PC-3 (cell line): ENCODE results near the gene TDRD7. TPM values are rescaled to one million over a fixed set of nuclear protein-coding genes. Genes with fewer than 3 reads are reported as not detected.
A peak's percentile ranks its signal among the peaks of the same experiment; 100 is the strongest.

ENCODE experiments used
- ATAC-seq: fragments of 200-7000 bp; cut with Tn5 transposase; 2 replicates; pipeline ENCODE4 v1.9.1; 2020; ENCODE audit warnings: mild to moderate bottlenecking, moderate library complexity
- Bru-seq: library from RNA; stranded (reverse); fragments of 400-500 nt; gene quantifications from one replicate; lab custom pipeline; 2021; lab: Mats Ljungman, UMichigan
- BruChase-seq, 2 experiments: library from RNA; stranded (reverse); fragments of 400-500 nt; gene quantifications; one replicate each; lab custom pipeline; 2021; lab: Mats Ljungman, UMichigan
- BruUV-seq: library from RNA; stranded (reverse); fragments of 400-500 nt; replicated peaks from 2 replicates; lab custom pipeline; 2021; lab: Mats Ljungman, UMichigan
- CTCF ChIA-PET: fragments of 300-600 bp; sonication (Branson Sonifier 250); formaldehyde crosslinking; loops from one replicate; lab custom pipeline; 2022; ENCODE audit warnings: antibody characterized with exemption; lab: Charles Lee
- POLR2A ChIA-PET: fragments of 300-600 bp; sonication (Branson Sonifier 250); formaldehyde crosslinking; loops from one replicate; lab custom pipeline; 2022; ENCODE audit warnings: antibody characterized with exemption; ENCODE audit not compliant: unreplicated experiment; lab: Charles Lee
- DNase-seq: peaks from one replicate; pipeline ENCODE4 v3.0.0-alpha.2; 2015
- H2AFZ ChIP-seq: fragments of 300-600 bp; sonication (generic); 2 replicates; pipeline ENCODE4 v1.6.0; 2016; ENCODE audit warnings: antibody characterized with exemption, low read length
- H3F3A ChIP-seq: fragments of 300-600 bp; sonication (generic); one replicate; pipeline ENCODE4 v1.6.0; 2017; ENCODE audit warnings: antibody characterized with exemption, low read length, control low read depth, mild to moderate bottlenecking; ENCODE audit not compliant: unreplicated experiment
- H3K27ac ChIP-seq: fragments of 300-600 bp; sonication (generic); 2 replicates; pipeline ENCODE4 v1.5.1; 2016; ENCODE audit warnings: mild to moderate bottlenecking, low read length
- H3K27me3 ChIP-seq: fragments of 300-600 bp; sonication (generic); 2 replicates; pipeline ENCODE4 v1.6.1; 2016; ENCODE audit warnings: low read length, mixed read lengths
- H3K36me3 ChIP-seq: fragments of 300-600 bp; sonication (generic); 2 replicates; pipeline ENCODE4 v1.6.1; 2016; ENCODE audit warnings: low read depth, mixed run types, low read length, mixed read lengths
- H3K4me1 ChIP-seq: fragments of 300-600 bp; sonication (generic); 2 replicates; pipeline ENCODE4 v1.5.1; 2016; ENCODE audit warnings: low read length; ENCODE audit not compliant: insufficient read depth
- H3K4me2 ChIP-seq: fragments of 300-600 bp; sonication (generic); 2 replicates; pipeline ENCODE4 v1.6.0; 2016; ENCODE audit warnings: low read length
- H3K4me3 ChIP-seq: fragments of 300-600 bp; sonication (generic); 2 replicates; pipeline ENCODE4 v1.5.1; 2016; ENCODE audit warnings: mild to moderate bottlenecking, low read length, mixed read lengths
- H3K79me2 ChIP-seq: fragments of 300-600 bp; sonication (generic); 2 replicates; pipeline ENCODE4 v1.6.1; 2017; ENCODE audit warnings: low read length, mixed read lengths
- H3K9ac ChIP-seq: fragments of 300-600 bp; sonication (generic); 2 replicates; pipeline ENCODE4 v1.6.0; 2016; ENCODE audit warnings: mild to moderate bottlenecking, low read length
- H3K9me2 ChIP-seq: fragments of 300-600 bp; sonication (generic); replicated peaks from 2 replicates; pipeline ENCODE4 v1.6.1; 2016; ENCODE audit warnings: mixed run types, low read length, mixed read lengths
- H3K9me3 ChIP-seq: fragments of 300-600 bp; sonication (generic); 2 replicates; pipeline ENCODE4 v1.6.1; 2016; ENCODE audit warnings: low read length, mixed read lengths
- H4K20me1 ChIP-seq: fragments of 300-600 bp; sonication (generic); 2 replicates; pipeline ENCODE4 v1.6.1; 2016; ENCODE audit warnings: low read length, mixed read lengths
- CTCF ChIP-seq: fragments of 300-600 bp; sonication (generic); conservative IDR thresholded peaks from 2 replicates; pipeline ENCODE4 v1.5.1; 2017; ENCODE audit warnings: antibody characterized with exemption, low read depth, mild to moderate bottlenecking, low read length
- EZH2 ChIP-seq: fragments of 300-600 bp; sonication (generic); IDR thresholded peaks from one replicate; pipeline ENCODE4 v1.6.1; 2017; ENCODE audit warnings: antibody characterized with exemption, mild to moderate bottlenecking, low read length; ENCODE audit not compliant: unreplicated experiment
- EZH2phosphoT487 ChIP-seq: fragments of 300-600 bp; sonication (generic); IDR thresholded peaks from 2 replicates; pipeline ENCODE4 v1.6.1; 2018; ENCODE audit warnings: mild to moderate bottlenecking, antibody characterized with exemption, low read length, borderline replicate concordance
- intact Hi-C: fragments of 100-400 bp; cut with micrococcal nuclease; formaldehyde crosslinking; loops from 2 replicates; pipeline ENCODE4 v1.9.0; 2023
- long read RNA-seq: library from polyadenylated mRNA; unstranded; transcript quantifications from one replicate; pipeline ENCODE4 v2.0.0, GENCODE V29; 2021; ENCODE audit not compliant: unreplicated experiment
- total RNA-seq: library from RNA; depleted of rRNA; stranded (reverse); fragments of >200 nt; gene quantifications from 2 replicates; pipeline ENCODE4 v1.2.3, GENCODE V29; 2014; rRNA removed

The TDRD7 gene, protein sequence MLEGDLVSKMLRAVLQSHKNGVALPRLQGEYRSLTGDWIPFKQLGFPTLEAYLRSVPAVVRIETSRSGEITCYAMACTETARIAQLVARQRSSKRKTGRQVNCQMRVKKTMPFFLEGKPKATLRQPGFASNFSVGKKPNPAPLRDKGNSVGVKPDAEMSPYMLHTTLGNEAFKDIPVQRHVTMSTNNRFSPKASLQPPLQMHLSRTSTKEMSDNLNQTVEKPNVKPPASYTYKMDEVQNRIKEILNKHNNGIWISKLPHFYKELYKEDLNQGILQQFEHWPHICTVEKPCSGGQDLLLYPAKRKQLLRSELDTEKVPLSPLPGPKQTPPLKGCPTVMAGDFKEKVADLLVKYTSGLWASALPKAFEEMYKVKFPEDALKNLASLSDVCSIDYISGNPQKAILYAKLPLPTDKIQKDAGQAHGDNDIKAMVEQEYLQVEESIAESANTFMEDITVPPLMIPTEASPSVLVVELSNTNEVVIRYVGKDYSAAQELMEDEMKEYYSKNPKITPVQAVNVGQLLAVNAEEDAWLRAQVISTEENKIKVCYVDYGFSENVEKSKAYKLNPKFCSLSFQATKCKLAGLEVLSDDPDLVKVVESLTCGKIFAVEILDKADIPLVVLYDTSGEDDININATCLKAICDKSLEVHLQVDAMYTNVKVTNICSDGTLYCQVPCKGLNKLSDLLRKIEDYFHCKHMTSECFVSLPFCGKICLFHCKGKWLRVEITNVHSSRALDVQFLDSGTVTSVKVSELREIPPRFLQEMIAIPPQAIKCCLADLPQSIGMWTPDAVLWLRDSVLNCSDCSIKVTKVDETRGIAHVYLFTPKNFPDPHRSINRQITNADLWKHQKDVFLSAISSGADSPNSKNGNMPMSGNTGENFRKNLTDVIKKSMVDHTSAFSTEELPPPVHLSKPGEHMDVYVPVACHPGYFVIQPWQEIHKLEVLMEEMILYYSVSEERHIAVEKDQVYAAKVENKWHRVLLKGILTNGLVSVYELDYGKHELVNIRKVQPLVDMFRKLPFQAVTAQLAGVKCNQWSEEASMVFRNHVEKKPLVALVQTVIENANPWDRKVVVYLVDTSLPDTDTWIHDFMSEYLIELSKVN
- total RNA-seq: 4.2 and 4.3 TPM in 2 replicates
- Bru-seq, nascent RNA: percentile 56 among the genes with signal in this experiment
- percentile 46 among the genes with signal in this experiment for BruChase-seq, experiment 1, labeled RNA remaining after a 6-hour chase
- percentile 58 among the genes with signal in this experiment for BruChase-seq, experiment 2, labeled RNA remaining after a 2-hour chase
- long read RNA-seq, transcript TDRD7-201 (17 exons, 3,834 nt): major isoform, 21 of 31 reads
- long read RNA-seq, partial matches to known transcripts: 3 of 31 reads
- long read RNA-seq, other reads (novel, unspliced or antisense): 7 of 31 reads

- Histone ChIP-seq H3K27me3 (no peaks in the 10 kb centered on the region), H3K36me3 (no peaks in the 10 kb centered on the region), H2AFZ (peak within 1 kb of the TSS; percentile 87), H3K9ac (peak within 1 kb of the TSS; percentile 80), H4K20me1 (no peaks in the 10 kb centered on the region), H3K9me3 (no peaks in the 10 kb centered on the region), H3K9me2 (no peaks in the 10 kb centered on the region), H3K4me1 (no peaks in the 10 kb centered on the region; the same call in 1 of the 2 replicates), H3F3A (no peaks in the 10 kb centered on the region), H3K4me2 (peak within 1 kb of the TSS; percentile 88), H3K27ac (no peak within 1 kb of the TSS), H3K4me3 (peak within 1 kb of the TSS; percentile 76), H3K79me2 (no peaks in the 10 kb centered on the region)
- ChIA-PET CTCF (interaction anchor here (0.6 to 0.7 kb wide), 2 partner anchors 221 to 262 kb away, joined by 3 read pairs; partner anchors contain the start of genes NCBP1 and TSTD2), POLR2A (no interaction called here)
- ATAC-seq (peak; percentile 80), DNase-seq (peak; percentile 82)
- intact Hi-C loops: loop anchor here (5.0 kb wide), 2 partner anchors 185 to 205 kb away; no protein-coding TSS in a partner anchor
- TF ChIP-seq CTCF: peak; percentile 77
- TF ChIP-seq EZH2: no peak
- no TSS peak for BruUV-seq
Measured at GRCh38 chr9:97411789-97412625, at the start of gene TDRD7. Gene TDRD7, plus strand, starts transcription at chr9:97412096. Its CDS starts 16,370 bp downstream, at chr9:97428466.

GRCh38 chr9:97362777-97363545 lies 48.9 kb upstream of the TDRD7 start:
- H2AFZ ChIP-seq: no peak overlapping the region
- H3K4me2 ChIP-seq: no peak overlapping the region
- H3K79me2 ChIP-seq: no peaks in the 10 kb centered on the region
- TF ChIP-seq EZH2phosphoT487: no peak
- no peak for TF ChIP-seq EZH2
- TF ChIP-seq CTCF: no peak
- H3K27ac ChIP-seq: no peak overlapping the region
- H3F3A ChIP-seq: no peaks in the 10 kb centered on the region
- intact Hi-C loops: no loop called here
- H4K20me1 ChIP-seq: no peaks in the 10 kb centered on the region
- no peaks in the 10 kb centered on the region for H3K9me3 ChIP-seq
- POLR2A ChIA-PET: no interaction called here
- H3K4me3 ChIP-seq: no peak overlapping the region
- H3K36me3 ChIP-seq: no peaks in the 10 kb centered on the region
- H3K9ac ChIP-seq: no peak overlapping the region
- no peaks in the 10 kb centered on the region for H3K4me1 ChIP-seq
- no peaks in the 10 kb centered on the region for H3K27me3 ChIP-seq
- no peaks in the 10 kb centered on the region for H3K9me2 ChIP-seq
- no TSS peak for BruUV-seq
- no peak for ATAC-seq
- no peak for DNase-seq
- CTCF ChIA-PET: no interaction called here
